HFFc6 (cell line): Measurements from ENCODE around the gene RBM46. TPM values are rescaled to one million over a fixed set of nuclear protein-coding genes. Genes with fewer than 3 reads are reported as not detected.

Source experiments
- DNase-seq: peaks from one replicate; pipeline ENCODE4 v3.0.0-alpha.2; 2018
- H3K27ac Mint-ChIP-seq: 2 replicates; pipeline ENCODE4 v1.8.0; 2020; ENCODE audit warnings: mild to moderate bottlenecking, mixed read lengths
- H3K27me3 Mint-ChIP-seq: 2 replicates; pipeline ENCODE4 v1.8.0; 2021; ENCODE audit warnings: mild to moderate bottlenecking, moderate library complexity, mixed read lengths; ENCODE audit not compliant: insufficient read depth
- H3K36me3 Mint-ChIP-seq: 2 replicates; pipeline ENCODE4 v1.8.0; 2021; ENCODE audit warnings: low read depth, mixed read lengths
- H3K4me1 Mint-ChIP-seq: 2 replicates; pipeline ENCODE4 v1.8.0; 2020; ENCODE audit warnings: low read depth, mixed read lengths
- H3K4me3 Mint-ChIP-seq: 2 replicates; pipeline ENCODE4 v1.8.0; 2020; ENCODE audit warnings: mild to moderate bottlenecking, moderate library complexity, mixed read lengths
- H3K9me3 Mint-ChIP-seq: 2 replicates; pipeline ENCODE4 v1.8.0; 2020; ENCODE audit warnings: mild to moderate bottlenecking, mixed read lengths
- CTCF ChIP-seq: fragments of 200-600 bp; sonication (generic); IDR thresholded peaks from 2 replicates; pipeline ENCODE4 v1.5.0; 2021; ENCODE audit warnings: antibody characterized with exemption, mild to moderate bottlenecking
- total RNA-seq, 6 experiments: library from RNA; stranded (reverse); fragmentation: NEBNext Ultra II Directional; extraction: Animal tissue kit (Norgen Biotek cat#: 25700); gene quantifications; 2 replicates in 1 of 6; 3 replicates in 5 of 6; pipeline ENCODE4 v1.2.3, GENCODE V29; 2021

The RBM46 gene
- total RNA-seq, 6 experiments from 2014 or later: not detected

GRCh38 chr4:154744341-154744926 lies 36.6 kb upstream of the RBM46 start:
- H3K36me3 Mint-ChIP-seq: no peaks in the 10 kb centered on the region
- H3K4me1 Mint-ChIP-seq: no peaks in the 10 kb centered on the region
- no peak for DNase-seq
- no peak for TF ChIP-seq CTCF
- peaks cover 19% of the 10 kb centered on the region for H3K27me3 Mint-ChIP-seq
- H3K9me3 Mint-ChIP-seq: peaks cover 4% of the 10 kb centered on the region; the same call in 1 of the 2 replicates
- H3K4me3 Mint-ChIP-seq: no peak overlapping the region
- H3K27ac Mint-ChIP-seq: no peak overlapping the region

GRCh38 chr4:154757713-154758112 lies 23.4 kb upstream of the RBM46 start:
- no peak for DNase-seq
- Mint-ChIP-seq H3K27ac (no peak overlapping the region), H3K27me3 (peaks cover 2% of the 10 kb centered on the region; the same call in 1 of the 2 replicates), H3K9me3 (no peaks in the 10 kb centered on the region; the same call in 1 of the 2 replicates), H3K4me1 (no peaks in the 10 kb centered on the region), H3K4me3 (no peak overlapping the region), H3K36me3 (no peaks in the 10 kb centered on the region)
- TF ChIP-seq CTCF: no peak

GRCh38 chr4:154760895-154761294 lies 20.2 kb upstream of the RBM46 start:
- Mint-ChIP-seq H3K9me3 (no peaks in the 10 kb centered on the region; the same call in 1 of the 2 replicates), H3K27ac (no peak overlapping the region), H3K27me3 (no peaks in the 10 kb centered on the region), H3K4me3 (no peak overlapping the region), H3K4me1 (no peaks in the 10 kb centered on the region), H3K36me3 (no peaks in the 10 kb centered on the region)
- TF ChIP-seq CTCF: no peak
- DNase-seq: no peak

- H3K27ac Mint-ChIP-seq: no peak overlapping the region
Measured at GRCh38 chr4:154778264-154778663, 2.8 kb upstream of the RBM46 start.

GRCh38 chr4:154779362-154779947 lies 1.6 kb upstream of the RBM46 start:
- H3K9me3 Mint-ChIP-seq: peaks cover 4% of the 10 kb centered on the region; the same call in 1 of the 2 replicates
- H3K4me1 Mint-ChIP-seq: no peaks in the 10 kb centered on the region
- peak; percentile 68 for TF ChIP-seq CTCF
- DNase-seq: peak; percentile 19
- H3K27me3 Mint-ChIP-seq: no peaks in the 10 kb centered on the region; the same call in 1 of the 2 replicates
- no peaks in the 10 kb centered on the region for H3K36me3 Mint-ChIP-seq
- H3K4me3 Mint-ChIP-seq: no peak overlapping the region
- H3K27ac Mint-ChIP-seq: no peak overlapping the region

More at GRCh38 chr4:154778264-154778663, 2.8 kb upstream of the RBM46 start:
- no peak for DNase-seq
- H3K27me3 Mint-ChIP-seq: no peaks in the 10 kb centered on the region; the same call in 1 of the 2 replicates
- no peaks in the 10 kb centered on the region for H3K4me1 Mint-ChIP-seq
- H3K36me3 Mint-ChIP-seq: no peaks in the 10 kb centered on the region
- TF ChIP-seq CTCF: no peak
- H3K4me3 Mint-ChIP-seq: no peak overlapping the region
- peaks cover 4% of the 10 kb centered on the region; the same call in 1 of the 2 replicates for H3K9me3 Mint-ChIP-seq
